A549 treated with ZK216348 at 1 μM for 4 hours (cell line): Measurements from ENCODE around the gene EFHD1. TPM values are rescaled to one million over a fixed set of nuclear protein-coding genes. Genes with fewer than 3 reads are reported as not detected.

ENCODE experiments used
- total RNA-seq: library from RNA; stranded (reverse); fragments of 200-300 nt; extraction: Qiagen RNA extraction; gene quantifications from 5 replicates; pipeline ENCODE4 v1.2.3, GENCODE V29; 2022; ENCODE audit warnings: low read depth

The EFHD1 gene, protein sequence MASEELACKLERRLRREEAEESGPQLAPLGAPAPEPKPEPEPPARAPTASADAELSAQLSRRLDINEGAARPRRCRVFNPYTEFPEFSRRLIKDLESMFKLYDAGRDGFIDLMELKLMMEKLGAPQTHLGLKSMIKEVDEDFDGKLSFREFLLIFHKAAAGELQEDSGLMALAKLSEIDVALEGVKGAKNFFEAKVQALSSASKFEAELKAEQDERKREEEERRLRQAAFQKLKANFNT
- total RNA-seq: 1.8 to 4.6 TPM (median 3.5 TPM) in 5 replicates

DNA sequence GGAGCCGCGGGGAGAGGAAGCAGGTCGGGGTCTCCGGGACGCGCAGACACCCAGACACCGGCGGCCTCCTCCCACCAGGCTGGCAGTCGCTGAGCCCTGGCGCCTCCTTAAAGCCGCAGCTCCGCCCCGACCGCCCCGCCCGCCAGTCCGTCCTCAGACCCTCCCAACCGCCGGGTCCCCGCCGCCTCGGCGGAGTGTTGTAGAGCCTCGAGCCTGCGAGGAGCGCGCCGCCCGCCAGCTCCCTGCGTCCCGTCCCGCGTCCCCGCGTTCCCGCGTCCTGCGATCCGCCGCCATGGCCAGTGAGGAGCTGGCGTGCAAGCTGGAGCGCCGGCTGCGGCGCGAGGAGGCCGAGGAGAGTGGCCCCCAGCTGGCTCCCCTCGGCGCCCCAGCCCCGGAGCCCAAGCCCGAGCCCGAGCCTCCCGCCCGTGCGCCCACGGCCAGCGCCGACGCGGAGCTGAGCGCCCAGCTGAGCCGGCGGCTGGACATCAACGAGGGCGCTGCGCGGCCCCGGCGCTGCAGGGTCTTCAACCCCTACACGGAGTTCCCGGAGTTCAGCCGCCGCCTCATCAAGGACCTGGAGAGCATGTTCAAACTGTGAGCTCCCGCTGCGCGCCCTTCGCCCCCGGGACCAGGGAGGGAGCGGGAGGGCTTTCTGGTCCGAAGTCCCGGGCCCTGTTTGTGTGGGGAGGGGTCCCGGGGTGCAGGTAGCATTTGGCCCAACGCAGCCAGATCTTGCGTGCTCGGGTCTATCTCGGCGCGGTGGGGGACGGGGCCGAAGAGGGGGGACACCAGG is at the start of gene EFHD1:
Gene EFHD1 (plus strand): TSS at position 192 of the 793 bp plus-strand sequence. CDS start 101 bp downstream, at position 293.

DNA sequence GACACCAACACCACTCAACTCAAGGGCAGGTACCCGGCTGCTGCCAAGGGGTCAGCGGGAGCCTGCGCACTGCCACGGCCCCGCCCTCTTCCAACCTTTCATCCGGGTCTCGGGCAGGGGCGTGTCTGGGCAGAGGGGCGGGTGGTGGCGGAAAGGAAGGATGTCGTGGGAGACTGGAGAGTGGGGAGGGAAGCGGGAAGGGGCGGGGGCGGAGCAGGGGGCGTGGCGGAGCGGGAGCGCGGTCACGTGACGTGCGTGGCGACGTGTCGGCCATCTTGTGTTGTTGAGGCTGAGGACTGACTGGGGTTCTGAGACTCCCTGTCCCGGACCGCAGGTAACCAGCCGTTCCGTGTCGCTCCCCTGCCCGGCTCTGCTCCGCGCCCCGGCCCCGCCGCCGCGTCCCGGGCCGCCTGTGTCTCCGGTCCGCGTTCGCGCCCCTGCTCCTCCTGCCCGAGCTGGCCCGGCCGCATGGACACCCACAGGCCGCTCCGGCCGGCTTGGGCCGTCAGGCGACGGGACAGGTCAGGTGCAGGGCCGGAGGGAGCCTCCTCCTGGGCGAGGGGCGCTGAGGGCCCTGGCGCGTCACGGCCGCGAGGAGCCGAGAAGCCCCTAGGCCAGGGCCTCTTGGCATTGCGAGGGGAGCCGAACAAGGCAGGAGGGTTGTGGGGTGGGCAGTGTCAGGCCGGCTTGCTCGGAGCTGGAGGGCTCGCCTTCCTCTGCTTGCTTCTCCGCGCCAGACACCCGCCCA is 63.8 kb downstream of the EFHD1 start, which contains the start of gene GIGYF2:
Gene GIGYF2 (plus strand): TSS at position 273 of the 748 bp plus-strand sequence. CDS start 37,867 bp downstream, outside the sequence.

Other genes with a start within 250 kb of the EFHD1 start
- 0.20 to 0.38 TPM (median 0.22 TPM) in 4 of 5 replicates, not detected in the other for gene ALPG, start 226.8 kb upstream of the EFHD1 start, total RNA-seq
- not detected in 5 replicates for gene ALPI, start 177.5 kb upstream of the EFHD1 start, total RNA-seq
- gene ECEL1, start 145.8 kb upstream of the EFHD1 start, total RNA-seq: 0.07 to 0.31 TPM (median 0.21 TPM) in 4 of 5 replicates, not detected in the other
- gene PRSS56, start 113.2 kb upstream of the EFHD1 start, total RNA-seq: 0.08 to 0.31 TPM (median 0.20 TPM) in 4 of 5 replicates, not detected in the other
- gene CHRND, start 107.4 kb upstream of the EFHD1 start, total RNA-seq: not detected in 5 replicates
- not detected in 5 replicates for gene CHRNG, start 93.9 kb upstream of the EFHD1 start, total RNA-seq
- 4.1 to 6.7 TPM (median 4.7 TPM) in 5 replicates for gene TIGD1, start 83.0 kb upstream of the EFHD1 start, total RNA-seq
- 93.6 to 338 TPM (median 101 TPM) in 5 replicates for gene EIF4E2, start 82.9 kb upstream of the EFHD1 start, total RNA-seq
- gene GIGYF2, start 63.7 kb downstream of the EFHD1 start, total RNA-seq: 22.9 to 32.4 TPM (median 28.7 TPM) in 5 replicates
- not detected in 5 replicates for gene KCNJ13, start 143.0 kb downstream of the EFHD1 start, total RNA-seq
- 3.7 to 13.5 TPM (median 9.5 TPM) in 5 replicates for gene SNORC, start 236.7 kb downstream of the EFHD1 start, total RNA-seq